Ishikawa (cell line): ENCODE results near the gene CD247.

Experiments used
- CEBPB ChIP-seq: IDR thresholded peaks from 2 replicates; pipeline ENCODE4 v1.6.1; 2012
- CREB1 ChIP-seq: IDR thresholded peaks from 2 replicates; pipeline ENCODE4 v1.6.1; 2012; ENCODE audit warnings: low read depth
- EGR1 ChIP-seq: IDR thresholded peaks from 2 replicates; pipeline ENCODE4 v1.6.1; 2012
- EP300 ChIP-seq: IDR thresholded peaks from 2 replicates; pipeline ENCODE4 v1.6.1; 2012; ENCODE audit warnings: borderline replicate concordance
- FOXM1 ChIP-seq: IDR thresholded peaks from 2 replicates; pipeline ENCODE4 v1.6.1; 2012; ENCODE audit warnings: low read depth, borderline replicate concordance
- NFIC ChIP-seq: IDR thresholded peaks from 2 replicates; pipeline ENCODE4 v1.6.1; 2012
- RAD21 ChIP-seq: IDR thresholded peaks from 2 replicates; pipeline ENCODE4 v1.6.1; 2012; ENCODE audit warnings: low read depth
- TAF1 ChIP-seq: IDR thresholded peaks from 2 replicates; pipeline ENCODE4 v1.6.1; 2012; ENCODE audit warnings: low read depth, mild to moderate bottlenecking
- TCF12 ChIP-seq: IDR thresholded peaks from 2 replicates; pipeline ENCODE4 v1.6.1; 2012; ENCODE audit warnings: low read depth
- TEAD4 ChIP-seq: IDR thresholded peaks from 2 replicates; pipeline ENCODE4 v1.6.1; 2012
- YY1 ChIP-seq: IDR thresholded peaks from 2 replicates; pipeline ENCODE4 v1.6.1; 2012; ENCODE audit warnings: low read depth
- ZBTB7A ChIP-seq: IDR thresholded peaks from 2 replicates; pipeline ENCODE4 v1.6.1; 2012; ENCODE audit warnings: low read depth
- TF ChIP-seq, protein P1 (sequence below): IDR thresholded peaks from 2 replicates; pipeline ENCODE4 v1.6.1; 2012; ENCODE audit warnings: low read depth, mild to moderate bottlenecking
- TF ChIP-seq, protein P2 (sequence below): IDR thresholded peaks from 2 replicates; pipeline ENCODE4 v1.6.1; 2012
- TF ChIP-seq, protein P3 (sequence below): IDR thresholded peaks from 2 replicates; pipeline ENCODE4 v1.6.1; 2012

CD247 gene

DNA sequence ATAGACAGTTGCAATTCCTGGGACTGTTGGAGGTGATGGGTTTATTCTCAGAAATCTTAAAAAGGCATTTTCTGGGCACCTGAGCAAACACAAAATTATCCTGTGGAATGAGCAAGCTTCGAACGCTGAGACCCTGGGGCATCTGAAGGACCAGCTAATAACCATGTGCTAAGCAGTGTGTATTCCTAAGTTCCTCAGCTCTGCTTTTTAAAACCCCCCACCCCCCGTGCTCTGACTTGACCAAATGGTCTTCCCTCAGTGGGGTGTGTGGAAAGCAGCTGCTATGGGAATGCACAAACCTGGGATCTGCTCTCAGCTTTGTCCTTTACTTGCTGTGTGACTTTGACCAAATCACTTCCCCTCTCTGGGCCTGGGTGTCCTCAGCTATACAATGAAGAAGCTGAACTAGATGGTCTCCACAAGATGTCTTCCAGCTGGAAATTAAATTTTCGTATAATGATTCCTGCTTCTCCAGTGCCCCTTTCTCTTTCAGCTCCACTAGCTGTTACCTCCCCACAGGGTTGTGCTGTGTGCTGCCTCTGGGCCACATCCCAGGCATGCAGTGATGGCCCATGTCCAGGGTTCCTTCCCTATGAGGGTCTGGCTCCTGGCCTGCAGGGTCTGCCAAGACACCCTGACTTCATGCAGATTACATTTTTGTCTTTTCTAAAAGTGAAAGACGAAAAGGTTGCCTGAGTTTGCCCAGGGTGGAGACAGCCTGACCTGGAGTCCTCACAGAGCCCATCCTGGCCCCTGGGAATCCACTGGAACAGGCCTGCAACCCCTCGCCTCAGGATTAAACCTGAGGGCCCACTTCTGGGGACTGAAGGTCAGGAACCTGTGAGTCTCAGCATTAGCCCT is 14.9 kb upstream of the CD247 start:
- TF ChIP-seq EGR1 (no peak), TAF1 (no peak), RAD21 (no peak), NFIC (no peak), FOXM1 (no peak), CREB1 (no peak), CEBPB (no peak)

DNA sequence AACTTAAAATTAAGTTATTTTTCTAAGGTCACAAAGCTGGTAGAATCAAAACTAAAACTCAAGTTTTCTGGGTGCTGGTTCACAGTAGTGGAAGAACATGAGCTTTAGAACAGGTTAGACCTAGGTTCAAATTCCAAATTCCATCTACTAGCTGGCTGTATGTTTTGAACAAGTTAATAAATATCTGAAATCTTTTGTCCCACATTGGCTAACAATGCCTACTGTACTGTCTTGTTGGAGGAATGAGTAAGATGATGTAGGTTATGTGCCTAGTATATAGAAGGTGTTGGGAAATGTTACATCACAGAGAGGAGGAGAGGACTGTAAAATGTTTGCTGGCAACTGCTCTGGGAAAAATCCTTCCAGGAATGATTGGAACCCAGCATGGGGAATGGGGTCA is 14.0 kb upstream of the CD247 start:
- TF ChIP-seq ZBTB7A = no peak
- TF ChIP-seq, protein P1, sequence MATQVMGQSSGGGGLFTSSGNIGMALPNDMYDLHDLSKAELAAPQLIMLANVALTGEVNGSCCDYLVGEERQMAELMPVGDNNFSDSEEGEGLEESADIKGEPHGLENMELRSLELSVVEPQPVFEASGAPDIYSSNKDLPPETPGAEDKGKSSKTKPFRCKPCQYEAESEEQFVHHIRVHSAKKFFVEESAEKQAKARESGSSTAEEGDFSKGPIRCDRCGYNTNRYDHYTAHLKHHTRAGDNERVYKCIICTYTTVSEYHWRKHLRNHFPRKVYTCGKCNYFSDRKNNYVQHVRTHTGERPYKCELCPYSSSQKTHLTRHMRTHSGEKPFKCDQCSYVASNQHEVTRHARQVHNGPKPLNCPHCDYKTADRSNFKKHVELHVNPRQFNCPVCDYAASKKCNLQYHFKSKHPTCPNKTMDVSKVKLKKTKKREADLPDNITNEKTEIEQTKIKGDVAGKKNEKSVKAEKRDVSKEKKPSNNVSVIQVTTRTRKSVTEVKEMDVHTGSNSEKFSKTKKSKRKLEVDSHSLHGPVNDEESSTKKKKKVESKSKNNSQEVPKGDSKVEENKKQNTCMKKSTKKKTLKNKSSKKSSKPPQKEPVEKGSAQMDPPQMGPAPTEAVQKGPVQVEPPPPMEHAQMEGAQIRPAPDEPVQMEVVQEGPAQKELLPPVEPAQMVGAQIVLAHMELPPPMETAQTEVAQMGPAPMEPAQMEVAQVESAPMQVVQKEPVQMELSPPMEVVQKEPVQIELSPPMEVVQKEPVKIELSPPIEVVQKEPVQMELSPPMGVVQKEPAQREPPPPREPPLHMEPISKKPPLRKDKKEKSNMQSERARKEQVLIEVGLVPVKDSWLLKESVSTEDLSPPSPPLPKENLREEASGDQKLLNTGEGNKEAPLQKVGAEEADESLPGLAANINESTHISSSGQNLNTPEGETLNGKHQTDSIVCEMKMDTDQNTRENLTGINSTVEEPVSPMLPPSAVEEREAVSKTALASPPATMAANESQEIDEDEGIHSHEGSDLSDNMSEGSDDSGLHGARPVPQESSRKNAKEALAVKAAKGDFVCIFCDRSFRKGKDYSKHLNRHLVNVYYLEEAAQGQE = no peak
- no peak for TF ChIP-seq FOXM1
- TF ChIP-seq, protein P2, sequence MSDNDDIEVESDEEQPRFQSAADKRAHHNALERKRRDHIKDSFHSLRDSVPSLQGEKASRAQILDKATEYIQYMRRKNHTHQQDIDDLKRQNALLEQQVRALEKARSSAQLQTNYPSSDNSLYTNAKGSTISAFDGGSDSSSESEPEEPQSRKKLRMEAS = no peak
- no peak for TF ChIP-seq CREB1
- TF ChIP-seq RAD21 = no peak
- TF ChIP-seq TCF12 = no peak
- TF ChIP-seq TEAD4 = no peak
- TF ChIP-seq EP300 = no peak
- no peak for TF ChIP-seq CEBPB

DNA sequence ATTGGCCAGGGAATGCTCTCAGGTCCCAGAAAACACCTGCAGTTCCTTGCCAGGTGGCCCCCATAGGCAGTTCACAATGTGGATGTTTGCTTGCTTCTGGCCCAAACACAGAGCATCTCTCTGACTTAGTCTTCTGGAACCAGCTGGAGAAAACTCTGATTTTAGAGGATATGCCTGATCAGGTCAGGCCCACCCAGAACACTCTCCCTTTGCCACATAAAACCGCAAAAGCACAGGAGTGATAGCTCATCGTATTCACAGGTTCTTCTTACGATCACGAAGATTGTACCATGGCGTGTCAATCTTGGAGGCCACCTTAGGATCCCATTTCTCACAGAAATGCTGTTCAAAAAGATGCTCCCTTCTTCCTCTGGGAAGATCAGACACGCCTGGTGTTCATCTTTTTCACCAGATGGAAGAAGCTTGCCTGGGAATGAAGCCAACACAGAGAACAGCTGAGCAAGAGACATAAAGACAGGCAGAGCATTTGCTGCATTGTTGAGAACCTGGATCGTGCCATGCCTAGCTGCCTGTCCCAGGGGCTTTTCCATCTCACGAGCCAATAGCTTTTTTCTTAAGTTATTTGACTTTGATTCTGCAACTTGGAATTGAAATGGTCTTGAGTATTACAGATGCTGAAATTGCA is 11.6 kb upstream of the CD247 start:
- TF ChIP-seq, protein P2 = no peak
- TF ChIP-seq, protein P3, sequence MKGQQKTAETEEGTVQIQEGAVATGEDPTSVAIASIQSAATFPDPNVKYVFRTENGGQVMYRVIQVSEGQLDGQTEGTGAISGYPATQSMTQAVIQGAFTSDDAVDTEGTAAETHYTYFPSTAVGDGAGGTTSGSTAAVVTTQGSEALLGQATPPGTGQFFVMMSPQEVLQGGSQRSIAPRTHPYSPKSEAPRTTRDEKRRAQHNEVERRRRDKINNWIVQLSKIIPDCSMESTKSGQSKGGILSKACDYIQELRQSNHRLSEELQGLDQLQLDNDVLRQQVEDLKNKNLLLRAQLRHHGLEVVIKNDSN = no peak
- TF ChIP-seq, protein P1 = no peak
- TF ChIP-seq EP300 (no peak), NFIC (no peak), YY1 (no peak), TEAD4 (no peak), CEBPB (no peak), ZBTB7A (no peak), CREB1 (no peak), EGR1 (no peak), RAD21 (no peak), TAF1 (no peak), FOXM1 (no peak), TCF12 (no peak)

DNA sequence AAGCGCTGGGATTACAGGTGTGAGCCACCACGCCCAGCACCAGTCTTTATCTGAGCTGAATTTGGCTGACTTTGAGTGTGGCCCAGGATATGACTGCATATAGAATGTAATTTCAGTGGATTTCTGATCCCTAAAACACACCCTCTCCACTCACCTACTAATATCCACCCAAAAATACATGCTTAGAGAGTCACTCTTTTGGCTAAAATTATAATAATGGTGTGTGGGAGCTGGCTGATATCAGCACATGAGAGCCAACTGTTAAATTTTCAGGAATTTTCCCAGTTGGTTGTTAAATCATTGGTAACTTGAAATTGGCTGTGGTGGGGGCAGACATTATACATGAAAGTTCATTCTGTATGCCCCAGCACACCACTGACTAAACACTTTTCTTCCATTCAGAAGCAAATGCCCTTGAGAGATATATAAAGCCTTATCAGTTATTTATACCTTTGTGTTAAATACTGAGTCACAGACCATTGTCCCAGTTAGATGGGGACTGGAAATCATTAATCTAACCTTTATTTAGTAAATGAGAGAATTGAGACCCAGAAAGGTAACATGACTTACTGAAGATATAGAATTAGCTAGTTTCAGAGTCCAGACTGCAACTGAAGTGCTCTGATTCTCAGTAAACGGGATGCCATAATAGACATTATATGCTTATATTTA is 9.9 kb upstream of the CD247 start:
- TF ChIP-seq FOXM1 = no peak
- no peak for TF ChIP-seq CEBPB
- no peak for TF ChIP-seq ZBTB7A
- no peak for TF ChIP-seq TEAD4
- no peak for TF ChIP-seq YY1
- TF ChIP-seq RAD21 = no peak
- TF ChIP-seq NFIC = no peak

DNA sequence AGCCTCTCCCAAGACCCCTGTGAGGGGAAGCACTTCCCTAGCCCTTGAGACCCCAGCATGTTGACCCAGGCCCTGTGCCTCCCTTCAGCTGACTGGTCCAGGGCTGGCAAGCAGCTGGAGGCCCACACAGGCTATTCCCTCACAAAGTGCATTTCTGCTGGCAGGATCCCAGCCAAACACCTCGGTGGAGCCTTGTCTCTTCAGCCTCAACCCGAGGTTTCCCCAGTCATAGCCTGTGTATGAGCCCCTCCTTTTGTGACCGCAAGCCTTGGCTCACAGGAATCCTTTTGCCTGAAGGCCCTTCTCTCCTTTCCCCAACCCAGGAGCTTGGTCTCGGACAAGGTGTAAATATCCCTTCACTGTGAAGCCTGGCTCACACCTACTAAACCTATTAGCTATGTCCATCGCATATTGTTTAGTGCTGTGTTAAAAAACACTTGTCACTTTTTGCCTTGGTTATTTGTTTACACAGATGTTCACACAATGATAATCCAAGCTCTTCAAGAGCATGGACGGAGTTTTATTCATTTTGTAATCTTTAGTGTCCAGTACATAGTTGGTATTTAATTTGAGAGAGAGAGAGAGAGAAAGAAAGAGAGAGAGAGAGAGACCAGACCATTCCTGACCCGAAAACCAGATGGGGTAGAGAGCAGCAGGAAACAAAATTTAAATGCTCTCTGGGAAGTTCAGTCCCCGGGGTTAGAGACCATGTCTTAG is 8.5 kb upstream of the CD247 start:
- TF ChIP-seq, protein P1 = no peak
- TF ChIP-seq ZBTB7A (no peak), RAD21 (no peak), EP300 (no peak), EGR1 (no peak), TCF12 (no peak), TAF1 (no peak), FOXM1 (no peak), NFIC (no peak), TEAD4 (no peak), YY1 (no peak), CREB1 (no peak), CEBPB (no peak)
- TF ChIP-seq, protein P2 = no peak
- TF ChIP-seq, protein P3 = no peak
